ENCODE data around the gene TTC17.

DNA sequence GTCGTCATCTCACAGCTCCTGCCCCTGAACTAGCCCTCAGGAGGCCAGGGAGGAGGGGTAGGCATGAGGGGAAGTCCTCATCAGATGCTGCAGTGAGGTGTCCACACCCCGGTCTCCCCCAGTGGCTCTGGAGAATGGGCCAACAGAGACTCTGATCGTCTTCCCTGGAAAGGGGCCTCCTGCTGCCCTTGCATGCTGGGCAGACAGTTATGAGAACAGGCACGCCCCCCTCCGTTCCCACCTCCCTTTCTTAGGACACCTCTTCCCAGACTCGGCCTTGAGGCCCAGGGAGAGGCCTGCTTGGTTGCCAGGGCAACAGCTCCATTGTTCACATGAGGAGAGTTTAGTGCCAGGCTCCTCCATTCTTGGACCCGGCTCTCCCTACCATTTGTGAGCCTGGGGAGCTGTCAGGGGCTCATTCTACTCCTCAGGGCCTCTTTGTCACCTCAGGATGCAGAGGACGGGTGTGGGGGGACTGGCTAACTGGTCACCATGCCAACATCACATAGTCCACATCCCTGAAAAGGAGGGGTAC lies 157.7 kb downstream of the TTC17 start:
- TF ChIP-seq, protein P1, sequence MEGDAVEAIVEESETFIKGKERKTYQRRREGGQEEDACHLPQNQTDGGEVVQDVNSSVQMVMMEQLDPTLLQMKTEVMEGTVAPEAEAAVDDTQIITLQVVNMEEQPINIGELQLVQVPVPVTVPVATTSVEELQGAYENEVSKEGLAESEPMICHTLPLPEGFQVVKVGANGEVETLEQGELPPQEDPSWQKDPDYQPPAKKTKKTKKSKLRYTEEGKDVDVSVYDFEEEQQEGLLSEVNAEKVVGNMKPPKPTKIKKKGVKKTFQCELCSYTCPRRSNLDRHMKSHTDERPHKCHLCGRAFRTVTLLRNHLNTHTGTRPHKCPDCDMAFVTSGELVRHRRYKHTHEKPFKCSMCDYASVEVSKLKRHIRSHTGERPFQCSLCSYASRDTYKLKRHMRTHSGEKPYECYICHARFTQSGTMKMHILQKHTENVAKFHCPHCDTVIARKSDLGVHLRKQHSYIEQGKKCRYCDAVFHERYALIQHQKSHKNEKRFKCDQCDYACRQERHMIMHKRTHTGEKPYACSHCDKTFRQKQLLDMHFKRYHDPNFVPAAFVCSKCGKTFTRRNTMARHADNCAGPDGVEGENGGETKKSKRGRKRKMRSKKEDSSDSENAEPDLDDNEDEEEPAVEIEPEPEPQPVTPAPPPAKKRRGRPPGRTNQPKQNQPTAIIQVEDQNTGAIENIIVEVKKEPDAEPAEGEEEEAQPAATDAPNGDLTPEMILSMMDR (IDR thresholded peaks at IDR 0.05): no peak
- TF ChIP-seq EZH2 (IDR thresholded peaks at IDR 0.05; ENCODE audit: borderline replicate concordance, insufficient read depth, low read depth, low read length, poor library complexity, severe bottlenecking): no peak
